ENCODE measurements around the gene KRT80.

DNA sequence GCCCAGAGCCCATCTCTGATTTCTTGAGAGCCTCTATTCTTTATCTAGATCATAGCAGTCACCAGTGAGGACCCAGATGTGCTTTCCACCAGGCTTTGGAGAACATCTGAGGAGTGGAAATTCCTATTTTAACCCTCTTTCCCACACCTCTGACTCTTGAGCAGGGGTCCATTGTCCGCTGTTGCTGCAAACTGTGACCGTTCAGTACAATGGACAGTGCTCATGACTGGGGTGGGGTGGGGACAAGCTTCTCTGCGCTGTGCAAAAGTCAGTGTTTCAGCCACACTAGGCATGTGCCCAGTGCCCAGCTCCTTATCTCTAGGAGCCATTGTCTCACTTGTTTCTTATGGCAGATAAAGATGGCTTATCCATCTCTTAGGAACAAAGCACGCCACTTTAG is 24.3 kb upstream of the KRT80 start:
- TF ChIP-seq, protein P1, sequence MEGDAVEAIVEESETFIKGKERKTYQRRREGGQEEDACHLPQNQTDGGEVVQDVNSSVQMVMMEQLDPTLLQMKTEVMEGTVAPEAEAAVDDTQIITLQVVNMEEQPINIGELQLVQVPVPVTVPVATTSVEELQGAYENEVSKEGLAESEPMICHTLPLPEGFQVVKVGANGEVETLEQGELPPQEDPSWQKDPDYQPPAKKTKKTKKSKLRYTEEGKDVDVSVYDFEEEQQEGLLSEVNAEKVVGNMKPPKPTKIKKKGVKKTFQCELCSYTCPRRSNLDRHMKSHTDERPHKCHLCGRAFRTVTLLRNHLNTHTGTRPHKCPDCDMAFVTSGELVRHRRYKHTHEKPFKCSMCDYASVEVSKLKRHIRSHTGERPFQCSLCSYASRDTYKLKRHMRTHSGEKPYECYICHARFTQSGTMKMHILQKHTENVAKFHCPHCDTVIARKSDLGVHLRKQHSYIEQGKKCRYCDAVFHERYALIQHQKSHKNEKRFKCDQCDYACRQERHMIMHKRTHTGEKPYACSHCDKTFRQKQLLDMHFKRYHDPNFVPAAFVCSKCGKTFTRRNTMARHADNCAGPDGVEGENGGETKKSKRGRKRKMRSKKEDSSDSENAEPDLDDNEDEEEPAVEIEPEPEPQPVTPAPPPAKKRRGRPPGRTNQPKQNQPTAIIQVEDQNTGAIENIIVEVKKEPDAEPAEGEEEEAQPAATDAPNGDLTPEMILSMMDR (conservative IDR thresholded peaks at IDR 0.05 in 1 of 2, IDR thresholded peaks at IDR 0.05 in 1 of 2; ENCODE audit: extremely low read depth in 1 of 2, insufficient read depth in 1 of 2, low read depth in 1 of 2, low read length in 2 of 2) = no peak
- TF ChIP-seq EZH2 (IDR thresholded peaks at IDR 0.05; ENCODE audit: borderline replicate concordance, low read length) = no peak

Measured in mammary epithelial cell (primary cell).